OCI-LY3 (cell line): ENCODE results near the gene KIR3DL3.

ENCODE experiments used
- CTCF ChIP-seq: fragments of 200-600, 300-600 bp; sonication (generic); IDR thresholded peaks from 2 replicates; pipeline ENCODE4 v1.5.1; 2014; ENCODE audit warnings: antibody characterized with exemption, low read length, low read depth
- EZH2phosphoT487 ChIP-seq: fragments of 200-600 bp; shearing (Covaris generic); IDR thresholded peaks from 2 replicates; pipeline ENCODE4 v1.6.1; 2018; ENCODE audit warnings: antibody characterized with exemption, mixed run types, low read depth

DNA sequence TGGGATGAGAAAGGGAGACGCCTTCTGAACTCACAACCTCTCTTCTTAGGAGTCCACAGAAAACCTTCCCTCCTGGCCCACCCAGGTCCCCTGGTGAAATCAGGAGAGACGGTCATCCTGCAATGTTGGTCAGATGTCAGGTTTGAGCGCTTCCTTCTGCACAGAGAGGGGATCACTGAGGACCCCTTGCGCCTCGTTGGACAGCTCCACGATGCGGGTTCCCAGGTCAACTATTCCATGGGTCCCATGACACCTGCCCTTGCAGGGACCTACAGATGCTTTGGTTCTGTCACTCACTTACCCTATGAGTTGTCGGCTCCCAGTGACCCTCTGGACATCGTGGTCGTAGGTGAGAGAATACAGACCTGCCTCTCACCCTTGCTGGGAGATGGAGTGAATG, 3.3 kb downstream of the KIR3DL3 start:
- TF ChIP-seq CTCF (no peak), EZH2phosphoT487 (no peak)
